MM.1S (cell line): Measurements from ENCODE around the gene SNX7.

Experiments used
- DNase-seq: peaks from one replicate; pipeline ENCODE4 v3.0.0-alpha.2; 2015
- H2AFZ ChIP-seq: fragments of 300-600 bp; sonication (generic); 2 replicates; pipeline ENCODE4 v1.6.0; 2016; ENCODE audit warnings: antibody characterized with exemption, low read length
- H3F3A ChIP-seq: fragments of 300-600 bp; sonication (generic); 2 replicates; pipeline ENCODE4 v1.6.1; 2016; ENCODE audit warnings: mild to moderate bottlenecking, antibody characterized with exemption, low read length, moderate library complexity, mixed read lengths; ENCODE audit not compliant: insufficient read depth
- H3K27ac ChIP-seq: fragments of 300-600 bp; sonication (generic); 2 replicates; pipeline ENCODE4 v1.5.1; 2016; ENCODE audit warnings: mild to moderate bottlenecking, low read length
- H3K27me3 ChIP-seq: fragments of 300-600 bp; sonication (generic); replicated peaks from 2 replicates; pipeline ENCODE4 v1.6.0; 2016; ENCODE audit warnings: low read length; ENCODE audit not compliant: insufficient read depth
- H3K36me3 ChIP-seq: fragments of 300-600 bp; sonication (generic); replicated peaks from 2 replicates; pipeline ENCODE4 v1.6.1; 2016; ENCODE audit warnings: mild to moderate bottlenecking, low read length, mixed read lengths; ENCODE audit not compliant: insufficient read depth
- H3K4me1 ChIP-seq: fragments of 300-600 bp; sonication (generic); 2 replicates; pipeline ENCODE4 v1.6.1; 2016; ENCODE audit warnings: low read length, mixed read lengths
- H3K4me2 ChIP-seq: fragments of 300-600 bp; sonication (generic); 2 replicates; pipeline ENCODE4 v1.6.0; 2016; ENCODE audit warnings: low read depth, low read length
- H3K4me3 ChIP-seq: fragments of 300-600 bp; sonication (generic); 2 replicates; pipeline ENCODE4 v1.5.1; 2016; ENCODE audit warnings: low read length, mixed read lengths
- H3K79me2 ChIP-seq: fragments of 300-600 bp; sonication (generic); 2 replicates; pipeline ENCODE4 v1.6.1; 2016; ENCODE audit warnings: mixed run types, low read length, mixed read lengths
- H3K9ac ChIP-seq: fragments of 300-600 bp; sonication (generic); 2 replicates; pipeline ENCODE4 v1.6.1; 2016; ENCODE audit warnings: low read length, mixed read lengths
- H3K9me2 ChIP-seq: fragments of 300-600 bp; sonication (generic); replicated peaks from 2 replicates; pipeline ENCODE4 v1.6.1; 2016; ENCODE audit warnings: mild to moderate bottlenecking, low read length, mixed read lengths; ENCODE audit not compliant: insufficient read depth
- H3K9me3 ChIP-seq: fragments of 300-600 bp; sonication (generic); replicated peaks from 2 replicates; pipeline ENCODE4 v1.6.1; 2016; ENCODE audit warnings: mild to moderate bottlenecking, low read length, mixed read lengths; ENCODE audit not compliant: insufficient read depth
- H4K20me1 ChIP-seq: fragments of 300-600 bp; sonication (generic); 2 replicates; pipeline ENCODE4 v1.6.1; 2016; ENCODE audit warnings: mild to moderate bottlenecking, low read length, moderate library complexity, mixed read lengths; ENCODE audit not compliant: insufficient read depth
- CTCF ChIP-seq: fragments of 300-600 bp; sonication (generic); IDR thresholded peaks from 2 replicates; pipeline ENCODE4 v1.5.1; 2016; ENCODE audit warnings: antibody characterized with exemption, low read length, mixed read lengths
- EZH2 ChIP-seq: fragments of 300-600 bp; sonication (generic); optimal IDR thresholded peaks from 2 replicates; pipeline ENCODE3; 2017; ENCODE audit warnings: low read depth, mild to moderate bottlenecking, antibody characterized with exemption, low read length, mixed read lengths
- EZH2phosphoT487 ChIP-seq: fragments of 300-600 bp; sonication (generic); IDR thresholded peaks from 2 replicates; pipeline ENCODE4 v1.6.1; 2018; ENCODE audit warnings: antibody characterized with exemption, low read length

SNX7 gene

GRCh38 chr1:98659879-98660278 lies 1.6 kb upstream of the SNX7 start:
- Histone ChIP-seq H3K27me3 (no peaks in the 10 kb centered on the region), H3K79me2 (no peaks in the 10 kb centered on the region), H3K4me1 (no peaks in the 10 kb centered on the region), H4K20me1 (no peaks in the 10 kb centered on the region), H3K4me3 (no peak overlapping the region), H3K4me2 (no peak overlapping the region), H3F3A (no peaks in the 10 kb centered on the region), H3K9ac (no peak overlapping the region), H3K36me3 (no peaks in the 10 kb centered on the region), H3K9me3 (no peaks in the 10 kb centered on the region), H2AFZ (no peak overlapping the region), H3K9me2 (no peaks in the 10 kb centered on the region), H3K27ac (no peak overlapping the region)
- TF ChIP-seq EZH2phosphoT487 (no peak), CTCF (no peak), EZH2 (no peak)
- DNase-seq = no peak

- Histone ChIP-seq H3K79me2 (no peaks in the 10 kb centered on the region), H3K27me3 (no peaks in the 10 kb centered on the region), H3K9me3 (no peaks in the 10 kb centered on the region), H3F3A (no peaks in the 10 kb centered on the region), H3K4me2 (no peak overlapping the region), H3K4me3 (no peak overlapping the region), H3K9ac (no peak overlapping the region), H4K20me1 (no peaks in the 10 kb centered on the region), H3K4me1 (no peaks in the 10 kb centered on the region), H3K27ac (no peak overlapping the region), H3K36me3 (no peaks in the 10 kb centered on the region), H3K9me2 (no peaks in the 10 kb centered on the region), H2AFZ (no peak overlapping the region)
- TF ChIP-seq CTCF = no peak
- no peak for DNase-seq
These were observed 479 bp upstream of the SNX7 start for GRCh38 chr1:98660940-98661543.

- Histone ChIP-seq H3K79me2 (no peaks in the 10 kb centered on the region), H3K4me1 (no peaks in the 10 kb centered on the region), H3K4me3 (peak overlapping the region; percentile 45), H2AFZ (0 out of 2 replicates have a peak overlapping the region, but pooled peaks have one; percentile 48), H3K27me3 (no peaks in the 10 kb centered on the region), H3K36me3 (no peaks in the 10 kb centered on the region), H3K9me2 (no peaks in the 10 kb centered on the region), H3K9ac (no peak overlapping the region), H4K20me1 (no peaks in the 10 kb centered on the region), H3K27ac (no peak overlapping the region), H3F3A (no peaks in the 10 kb centered on the region), H3K9me3 (no peaks in the 10 kb centered on the region), H3K4me2 (peak overlapping the region; percentile 74)
- TF ChIP-seq EZH2phosphoT487 (no peak), EZH2 (no peak), CTCF (no peak)
- DNase-seq = no peak
These were observed 792 bp downstream of the SNX7 start for GRCh38 chr1:98662356-98662670.
